Kidney (tissue), 14 donors: ENCODE results near the gene BTBD9. TPM values are rescaled to one million over a fixed set of nuclear protein-coding genes. Genes with fewer than 3 reads are reported as not detected.

Source experiments
- DNase-seq, 5 donors: peaks; one replicate each; pipeline ENCODE4 v3.0.0-alpha.2; 2013 to 2020
- FAIRE-seq: peaks from 2 replicates; lab custom pipeline; 2012; peaks lifted over from hg19 to GRCh38; lab: Jason Lieb, UNC
- H3K27ac ChIP-seq, 2 donors: one replicate each; pipeline ENCODE4 v1.7.0; 2013; ENCODE audit warnings: low read depth in 2 of 2, low read length in 2 of 2, inconsistent platforms in 1 of 2
- H3K27me3 ChIP-seq: one replicate; pipeline ENCODE4 v1.7.1; 2013; ENCODE audit warnings: low read length, inconsistent platforms; ENCODE audit not compliant: control insufficient read depth, insufficient read depth
- H3K36me3 ChIP-seq, 3 donors: one replicate each; pipeline versions ENCODE4 v1.7.0 to v1.7.1; 2013; ENCODE audit warnings: low read length in 3 of 3, control low read depth in 1 of 3, inconsistent platforms in 1 of 3; ENCODE audit not compliant: insufficient read depth in 3 of 3, control insufficient read depth in 2 of 3
- H3K4me1 ChIP-seq, 3 donors: one replicate each; pipeline versions ENCODE4 v1.7.0 to v1.7.1; 2013; ENCODE audit warnings: low read length in 3 of 3, inconsistent platforms in 1 of 3, low read depth in 1 of 3; ENCODE audit not compliant: control insufficient read depth in 2 of 3, insufficient read depth in 2 of 3
- H3K4me3 ChIP-seq, 3 donors: one replicate each; pipeline versions ENCODE4 v1.7.0 to v1.8.1; 2013; ENCODE audit warnings: low read length in 3 of 3, control low read depth in 1 of 3, inconsistent platforms in 1 of 3
- H3K9ac ChIP-seq, 3 donors: one replicate each; pipeline versions ENCODE4 v1.7.0 to v1.7.1; 2013; ENCODE audit warnings: low read length in 3 of 3, control low read depth in 1 of 3, inconsistent platforms in 1 of 3
- H3K9me3 ChIP-seq, 3 donors: one replicate each; pipeline versions ENCODE4 v1.7.0 to v1.7.1; 2013; ENCODE audit warnings: low read length in 3 of 3, control low read depth in 1 of 3, inconsistent platforms in 1 of 3; ENCODE audit not compliant: control insufficient read depth in 2 of 3, insufficient read depth in 1 of 3
- intact Hi-C: fragments of 100-400 bp; cut with DNase I; formaldehyde crosslinking; loops from one replicate; pipeline ENCODE4 v1.11.1; 2022
- polyA plus RNA-seq: library from polyadenylated mRNA; stranded (reverse); fragments of 350-450 nt; fragmentation: Illumina TruSeq; extraction: RNeasy Lipid Tissue Mini Kit (QIAGEN cat#74804); gene quantifications from one replicate; pipeline ENCODE4 v1.2.3, GENCODE V29; 2014; ENCODE audit warnings: low read depth, low replicate concordance; ENCODE audit not compliant: insufficient read depth
- total RNA-seq: library from RNA; stranded (reverse); fragmentation: NEBNext Ultra II Directional; extraction: Animal tissue kit (Norgen Biotek cat#: 25700); gene quantifications from one replicate; pipeline ENCODE4 v1.2.1, GENCODE V29; 2021
- TF ChIP-seq, protein P1 (sequence below): IDR thresholded peaks from 3 replicates; pipeline ENCODE4 v1.5.1; 2012; ENCODE audit warnings: mild to moderate bottlenecking, moderate library complexity, borderline replicate concordance; ENCODE audit not compliant: insufficient read depth; ENCODE audit errors: extremely low read depth
- donor health status: control.
- donor health status: control.
- donor health status: control.
- donor health status: control.
- donor health status: control.
- donor health status: DM: yes; HTN: yes; CAD: no.
- donor health status: Normal renal cell carcinoma (clear cell type).

The BTBD9 gene
- total and polyA plus RNA-seq, 2 donors from 2014 or later: 4.2 to 29.9 TPM

DNA sequence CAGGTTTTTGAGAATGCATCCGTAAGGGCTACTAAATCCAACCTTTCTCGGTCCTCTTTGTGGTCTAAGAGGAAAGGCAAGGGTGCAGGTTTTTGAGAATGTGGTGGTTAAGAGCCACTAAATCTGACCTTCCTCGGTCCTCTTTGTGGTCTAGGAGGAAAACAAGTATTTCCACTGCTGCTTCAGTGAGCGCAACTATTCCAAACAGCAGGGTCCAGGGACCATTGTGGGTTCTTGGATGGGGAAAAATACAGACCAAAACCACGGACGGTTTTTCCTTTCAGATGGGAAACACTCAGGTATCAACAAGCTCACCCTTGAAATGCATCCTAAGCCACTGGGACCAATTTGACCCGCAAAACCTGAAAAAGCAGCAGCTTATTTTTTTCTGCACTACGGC lies 21.9 kb downstream of the BTBD9 start:
- Histone ChIP-seq H3K4me1 (no peaks in the 10 kb centered on the region), H3K36me3 (no peaks in the 10 kb centered on the region), H3K9me3 (no peaks in the 10 kb centered on the region), H3K27me3 (no peaks in the 10 kb centered on the region), H3K9ac (no peak overlapping the region), H3K4me3 (no peak overlapping the region), H3K27ac (no peak overlapping the region)
- FAIRE-seq (no peak), DNase-seq (no peak)
- TF ChIP-seq, protein P1, sequence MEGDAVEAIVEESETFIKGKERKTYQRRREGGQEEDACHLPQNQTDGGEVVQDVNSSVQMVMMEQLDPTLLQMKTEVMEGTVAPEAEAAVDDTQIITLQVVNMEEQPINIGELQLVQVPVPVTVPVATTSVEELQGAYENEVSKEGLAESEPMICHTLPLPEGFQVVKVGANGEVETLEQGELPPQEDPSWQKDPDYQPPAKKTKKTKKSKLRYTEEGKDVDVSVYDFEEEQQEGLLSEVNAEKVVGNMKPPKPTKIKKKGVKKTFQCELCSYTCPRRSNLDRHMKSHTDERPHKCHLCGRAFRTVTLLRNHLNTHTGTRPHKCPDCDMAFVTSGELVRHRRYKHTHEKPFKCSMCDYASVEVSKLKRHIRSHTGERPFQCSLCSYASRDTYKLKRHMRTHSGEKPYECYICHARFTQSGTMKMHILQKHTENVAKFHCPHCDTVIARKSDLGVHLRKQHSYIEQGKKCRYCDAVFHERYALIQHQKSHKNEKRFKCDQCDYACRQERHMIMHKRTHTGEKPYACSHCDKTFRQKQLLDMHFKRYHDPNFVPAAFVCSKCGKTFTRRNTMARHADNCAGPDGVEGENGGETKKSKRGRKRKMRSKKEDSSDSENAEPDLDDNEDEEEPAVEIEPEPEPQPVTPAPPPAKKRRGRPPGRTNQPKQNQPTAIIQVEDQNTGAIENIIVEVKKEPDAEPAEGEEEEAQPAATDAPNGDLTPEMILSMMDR: no peak
- intact Hi-C loops: no loop called here

DNA sequence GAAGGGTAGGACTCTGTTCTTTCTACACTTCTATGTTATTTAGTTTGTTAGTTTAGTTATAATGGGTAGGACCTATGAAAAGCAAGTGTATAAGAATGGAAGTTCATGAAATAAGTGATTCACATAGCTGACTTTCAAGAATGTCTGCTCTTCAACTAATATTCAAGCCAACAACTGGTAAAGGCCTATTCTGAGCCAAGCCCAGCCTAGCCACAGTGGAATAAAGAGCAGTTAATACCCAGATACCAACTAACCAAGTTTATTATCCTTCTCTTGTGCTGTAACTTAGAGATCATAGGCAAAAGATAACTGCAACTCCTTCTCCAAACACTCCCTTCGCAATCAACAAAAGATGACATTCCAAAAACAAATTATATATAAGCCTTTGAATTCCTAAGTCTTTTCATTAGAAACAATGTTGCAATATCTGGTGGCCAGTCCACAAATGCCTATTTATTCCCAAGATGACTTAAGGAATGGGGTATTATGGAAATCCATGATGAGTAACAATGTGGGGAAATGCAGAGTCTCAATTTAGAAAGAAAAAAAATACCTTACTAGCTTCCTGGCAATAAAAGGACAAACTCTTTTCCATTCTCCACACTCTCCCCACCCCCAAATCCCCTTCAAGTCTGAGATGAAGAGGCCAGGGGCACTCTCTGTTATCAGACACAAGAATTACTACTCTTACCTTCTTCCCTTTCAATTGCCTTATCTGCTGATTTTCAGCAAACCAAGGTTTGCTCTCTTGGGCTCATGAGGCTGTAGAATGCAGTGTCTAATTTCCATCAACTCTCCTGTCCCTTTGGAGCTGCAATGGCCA lies 27.4 kb downstream of the BTBD9 start:
- H3K27ac ChIP-seq: no peak overlapping the region

DNA sequence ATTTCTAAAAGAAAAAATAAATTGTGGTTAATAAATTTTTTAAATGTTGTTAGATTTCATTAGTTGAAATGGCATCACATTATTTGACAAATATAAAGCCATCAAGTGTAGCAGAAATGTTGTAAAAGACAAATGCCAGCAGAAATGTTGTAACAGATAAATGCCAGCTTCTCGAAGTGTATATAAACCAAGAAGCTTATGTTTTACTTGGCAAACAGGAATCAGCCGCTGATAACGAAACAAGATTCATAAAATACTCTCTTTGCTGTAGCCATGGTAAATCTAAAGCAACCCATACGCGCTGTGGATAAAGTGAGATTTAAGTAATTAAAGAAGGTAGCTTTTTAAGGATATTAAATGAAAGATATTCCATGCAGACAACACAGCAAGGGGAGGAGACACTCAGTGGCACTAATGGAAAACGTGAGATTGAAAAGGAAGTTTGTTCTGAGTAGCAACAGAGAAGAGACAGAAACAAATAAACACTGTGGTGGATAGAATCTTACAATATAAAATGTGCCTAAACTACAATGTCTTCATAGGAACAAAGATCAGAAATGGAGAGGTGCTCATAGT lies 29.6 kb downstream of the BTBD9 start:
- FAIRE-seq: no peak

More for the DNA sequence above, 27.4 kb downstream of the BTBD9 start:
- Histone ChIP-seq H3K9ac (no peak overlapping the region), H3K36me3 (no peaks in the 10 kb centered on the region), H3K4me1 (no peaks in the 10 kb centered on the region), H3K27me3 (no peaks in the 10 kb centered on the region), H3K9me3 (no peaks in the 10 kb centered on the region), H3K4me3 (no peak overlapping the region)
- intact Hi-C loops: no loop called here
- FAIRE-seq: no peak
- TF ChIP-seq, protein P1: no peak
- DNase-seq: no peak

More for the DNA sequence above, 29.6 kb downstream of the BTBD9 start:
- DNase-seq: no peak
- intact Hi-C loops: no loop called here
- Histone ChIP-seq H3K27ac (no peak overlapping the region), H3K9me3 (no peaks in the 10 kb centered on the region), H3K4me3 (no peak overlapping the region), H3K36me3 (no peaks in the 10 kb centered on the region), H3K4me1 (no peaks in the 10 kb centered on the region), H3K27me3 (no peaks in the 10 kb centered on the region), H3K9ac (no peak overlapping the region)
- TF ChIP-seq, protein P1: no peak
